ENCODE measurements around the gene CCDC188.

DNA sequence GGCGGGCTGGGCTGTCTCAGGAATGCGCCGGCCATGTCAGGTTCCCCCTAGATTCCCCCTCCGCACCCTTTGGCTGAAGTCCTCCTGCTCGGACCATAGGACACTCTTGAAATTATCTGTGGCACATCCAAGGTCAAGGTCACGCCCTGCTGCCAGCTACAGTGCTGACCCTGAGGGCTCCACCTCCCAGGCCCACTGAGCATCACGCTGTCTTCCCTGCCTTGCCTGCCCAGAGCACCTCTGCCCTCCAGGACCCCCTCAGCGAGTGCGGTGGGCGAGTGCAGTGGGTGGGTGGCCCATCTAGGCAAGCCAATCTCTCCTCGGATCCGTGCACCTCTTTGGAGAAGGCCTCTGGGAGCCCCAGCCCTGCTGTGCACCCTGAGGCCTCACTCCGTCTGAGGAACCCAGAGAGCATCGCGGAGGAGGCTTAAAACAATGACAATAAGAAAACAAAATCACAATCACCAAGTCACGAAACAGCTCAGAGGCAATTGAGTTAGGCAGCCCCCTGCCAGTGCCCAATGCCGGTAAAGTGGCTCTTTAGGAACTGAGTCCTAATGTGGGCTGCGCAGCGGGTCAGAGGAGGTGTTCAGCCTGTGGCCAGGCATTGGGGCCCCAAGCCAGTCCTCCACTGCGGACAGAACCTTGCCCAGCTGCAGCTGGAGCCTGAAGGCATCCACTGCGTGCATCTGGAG, 26.5 kb upstream of the CCDC188 start:
- TF ChIP-seq XRCC3 (IDR thresholded peaks at IDR 0.05) (no peak), MCM7 (IDR thresholded peaks at IDR 0.05) (no peak), EP300 (IDR thresholded peaks at IDR 0.05; ENCODE audit: low read length) (no peak), PHF8 (IDR thresholded peaks at IDR 0.05; ENCODE audit: borderline replicate concordance, low read length) (no peak), ERF (CRISPR knock-in tag; IDR thresholded peaks at IDR 0.05) (no peak), EZH2 (IDR thresholded peaks at IDR 0.05; ENCODE audit: borderline replicate concordance, low read depth, low read length) (no peak), ETV6 (IDR thresholded peaks at IDR 0.05; ENCODE audit: borderline replicate concordance in 1 of 2, low read depth in 2 of 2, low read length in 1 of 2) (no peak), ETV6 (CRISPR knock-in tag; IDR thresholded peaks at IDR 0.05; ENCODE audit: borderline replicate concordance) (no peak)
- TF ChIP-seq, protein P1, sequence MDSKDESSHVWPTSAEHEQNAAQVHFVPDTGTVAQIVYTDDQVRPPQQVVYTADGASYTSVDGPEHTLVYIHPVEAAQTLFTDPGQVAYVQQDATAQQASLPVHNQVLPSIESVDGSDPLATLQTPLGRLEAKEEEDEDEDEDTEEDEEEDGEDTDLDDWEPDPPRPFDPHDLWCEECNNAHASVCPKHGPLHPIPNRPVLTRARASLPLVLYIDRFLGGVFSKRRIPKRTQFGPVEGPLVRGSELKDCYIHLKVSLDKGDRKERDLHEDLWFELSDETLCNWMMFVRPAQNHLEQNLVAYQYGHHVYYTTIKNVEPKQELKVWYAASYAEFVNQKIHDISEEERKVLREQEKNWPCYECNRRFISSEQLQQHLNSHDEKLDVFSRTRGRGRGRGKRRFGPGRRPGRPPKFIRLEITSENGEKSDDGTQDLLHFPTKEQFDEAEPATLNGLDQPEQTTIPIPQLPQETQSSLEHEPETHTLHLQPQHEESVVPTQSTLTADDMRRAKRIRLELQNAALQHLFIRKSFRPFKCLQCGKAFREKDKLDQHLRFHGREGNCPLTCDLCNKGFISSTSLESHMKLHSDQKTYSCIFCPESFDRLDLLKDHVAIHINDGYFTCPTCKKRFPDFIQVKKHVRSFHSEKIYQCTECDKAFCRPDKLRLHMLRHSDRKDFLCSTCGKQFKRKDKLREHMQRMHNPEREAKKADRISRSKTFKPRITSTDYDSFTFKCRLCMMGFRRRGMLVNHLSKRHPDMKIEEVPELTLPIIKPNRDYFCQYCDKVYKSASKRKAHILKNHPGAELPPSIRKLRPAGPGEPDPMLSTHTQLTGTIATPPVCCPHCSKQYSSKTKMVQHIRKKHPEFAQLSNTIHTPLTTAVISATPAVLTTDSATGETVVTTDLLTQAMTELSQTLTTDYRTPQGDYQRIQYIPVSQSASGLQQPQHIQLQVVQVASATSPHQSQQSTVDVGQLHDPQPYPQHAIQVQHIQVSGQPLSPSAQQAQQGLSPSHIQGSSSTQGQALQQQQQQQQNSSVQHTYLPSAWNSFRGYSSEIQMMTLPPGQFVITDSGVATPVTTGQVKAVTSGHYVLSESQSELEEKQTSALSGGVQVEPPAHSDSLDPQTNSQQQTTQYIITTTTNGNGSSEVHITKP (IDR thresholded peaks at IDR 0.05; ENCODE audit: partially characterized antibody) = no peak
- TF ChIP-seq, protein P2, sequence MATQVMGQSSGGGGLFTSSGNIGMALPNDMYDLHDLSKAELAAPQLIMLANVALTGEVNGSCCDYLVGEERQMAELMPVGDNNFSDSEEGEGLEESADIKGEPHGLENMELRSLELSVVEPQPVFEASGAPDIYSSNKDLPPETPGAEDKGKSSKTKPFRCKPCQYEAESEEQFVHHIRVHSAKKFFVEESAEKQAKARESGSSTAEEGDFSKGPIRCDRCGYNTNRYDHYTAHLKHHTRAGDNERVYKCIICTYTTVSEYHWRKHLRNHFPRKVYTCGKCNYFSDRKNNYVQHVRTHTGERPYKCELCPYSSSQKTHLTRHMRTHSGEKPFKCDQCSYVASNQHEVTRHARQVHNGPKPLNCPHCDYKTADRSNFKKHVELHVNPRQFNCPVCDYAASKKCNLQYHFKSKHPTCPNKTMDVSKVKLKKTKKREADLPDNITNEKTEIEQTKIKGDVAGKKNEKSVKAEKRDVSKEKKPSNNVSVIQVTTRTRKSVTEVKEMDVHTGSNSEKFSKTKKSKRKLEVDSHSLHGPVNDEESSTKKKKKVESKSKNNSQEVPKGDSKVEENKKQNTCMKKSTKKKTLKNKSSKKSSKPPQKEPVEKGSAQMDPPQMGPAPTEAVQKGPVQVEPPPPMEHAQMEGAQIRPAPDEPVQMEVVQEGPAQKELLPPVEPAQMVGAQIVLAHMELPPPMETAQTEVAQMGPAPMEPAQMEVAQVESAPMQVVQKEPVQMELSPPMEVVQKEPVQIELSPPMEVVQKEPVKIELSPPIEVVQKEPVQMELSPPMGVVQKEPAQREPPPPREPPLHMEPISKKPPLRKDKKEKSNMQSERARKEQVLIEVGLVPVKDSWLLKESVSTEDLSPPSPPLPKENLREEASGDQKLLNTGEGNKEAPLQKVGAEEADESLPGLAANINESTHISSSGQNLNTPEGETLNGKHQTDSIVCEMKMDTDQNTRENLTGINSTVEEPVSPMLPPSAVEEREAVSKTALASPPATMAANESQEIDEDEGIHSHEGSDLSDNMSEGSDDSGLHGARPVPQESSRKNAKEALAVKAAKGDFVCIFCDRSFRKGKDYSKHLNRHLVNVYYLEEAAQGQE (IDR thresholded peaks at IDR 0.05; ENCODE audit: borderline replicate concordance) = no peak
- TF ChIP-seq, protein P2 (CRISPR knock-in tag; IDR thresholded peaks at IDR 0.05; ENCODE audit: low read depth) = no peak
- TF ChIP-seq, protein P3, sequence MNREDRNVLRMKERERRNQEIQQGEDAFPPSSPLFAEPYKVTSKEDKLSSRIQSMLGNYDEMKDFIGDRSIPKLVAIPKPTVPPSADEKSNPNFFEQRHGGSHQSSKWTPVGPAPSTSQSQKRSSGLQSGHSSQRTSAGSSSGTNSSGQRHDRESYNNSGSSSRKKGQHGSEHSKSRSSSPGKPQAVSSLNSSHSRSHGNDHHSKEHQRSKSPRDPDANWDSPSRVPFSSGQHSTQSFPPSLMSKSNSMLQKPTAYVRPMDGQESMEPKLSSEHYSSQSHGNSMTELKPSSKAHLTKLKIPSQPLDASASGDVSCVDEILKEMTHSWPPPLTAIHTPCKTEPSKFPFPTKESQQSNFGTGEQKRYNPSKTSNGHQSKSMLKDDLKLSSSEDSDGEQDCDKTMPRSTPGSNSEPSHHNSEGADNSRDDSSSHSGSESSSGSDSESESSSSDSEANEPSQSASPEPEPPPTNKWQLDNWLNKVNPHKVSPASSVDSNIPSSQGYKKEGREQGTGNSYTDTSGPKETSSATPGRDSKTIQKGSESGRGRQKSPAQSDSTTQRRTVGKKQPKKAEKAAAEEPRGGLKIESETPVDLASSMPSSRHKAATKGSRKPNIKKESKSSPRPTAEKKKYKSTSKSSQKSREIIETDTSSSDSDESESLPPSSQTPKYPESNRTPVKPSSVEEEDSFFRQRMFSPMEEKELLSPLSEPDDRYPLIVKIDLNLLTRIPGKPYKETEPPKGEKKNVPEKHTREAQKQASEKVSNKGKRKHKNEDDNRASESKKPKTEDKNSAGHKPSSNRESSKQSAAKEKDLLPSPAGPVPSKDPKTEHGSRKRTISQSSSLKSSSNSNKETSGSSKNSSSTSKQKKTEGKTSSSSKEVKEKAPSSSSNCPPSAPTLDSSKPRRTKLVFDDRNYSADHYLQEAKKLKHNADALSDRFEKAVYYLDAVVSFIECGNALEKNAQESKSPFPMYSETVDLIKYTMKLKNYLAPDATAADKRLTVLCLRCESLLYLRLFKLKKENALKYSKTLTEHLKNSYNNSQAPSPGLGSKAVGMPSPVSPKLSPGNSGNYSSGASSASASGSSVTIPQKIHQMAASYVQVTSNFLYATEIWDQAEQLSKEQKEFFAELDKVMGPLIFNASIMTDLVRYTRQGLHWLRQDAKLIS (CRISPR knock-in tag; IDR thresholded peaks at IDR 0.05) = no peak
- TF ChIP-seq, protein P4, sequence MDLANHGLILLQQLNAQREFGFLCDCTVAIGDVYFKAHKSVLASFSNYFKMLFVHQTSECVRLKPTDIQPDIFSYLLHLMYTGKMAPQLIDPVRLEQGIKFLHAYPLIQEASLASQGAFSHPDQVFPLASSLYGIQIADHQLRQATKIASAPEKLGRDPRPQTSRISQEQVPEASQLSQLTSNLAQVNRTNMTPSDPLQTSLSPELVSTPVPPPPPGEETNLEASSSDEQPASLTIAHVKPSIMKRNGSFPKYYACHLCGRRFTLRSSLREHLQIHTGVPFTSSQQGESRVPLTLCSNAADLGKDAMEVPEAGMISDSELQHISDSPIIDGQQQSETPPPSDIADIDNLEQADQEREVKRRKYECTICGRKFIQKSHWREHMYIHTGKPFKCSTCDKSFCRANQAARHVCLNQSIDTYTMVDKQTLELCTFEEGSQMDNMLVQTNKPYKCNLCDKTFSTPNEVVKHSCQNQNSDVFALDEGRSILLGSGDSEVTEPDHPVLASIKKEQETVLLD (IDR thresholded peaks at IDR 0.05) = no peak
